A549 (cell line): ENCODE results near the gene PLCB2. TPM values are rescaled to one million over a fixed set of nuclear protein-coding genes. Genes with fewer than 3 reads are reported as not detected.

Experiments
- ATAC-seq, 2 experiments: fragments of 200-7000 bp in 1 of 2; fragments of >200 bp in 1 of 2; cut with Nextera tagmentation in 1 of 2; cut with Tn5 transposase in 1 of 2; 3 replicates each; pipeline versions ENCODE4 v1.8.0 to v1.9.1; 2018 to 2020; ENCODE audit warnings: mild to moderate bottlenecking in 1 of 2, moderate library complexity in 1 of 2
- CTCF ChIA-PET: fragments of 300-600 bp; sonication (Branson Sonifier 250); formaldehyde crosslinking; extraction: SDS; loops from one replicate; lab custom pipeline; 2021; ENCODE audit warnings: antibody characterized with exemption, inconsistent platforms; lab: Yijun Ruan, JAX
- POLR2A ChIA-PET: fragments of 350-600 bp; formaldehyde crosslinking; extraction: SDS; loops from one replicate; lab custom pipeline; 2021; ENCODE audit warnings: antibody characterized with exemption, inconsistent platforms; lab: Yijun Ruan, JAX
- DNase-seq, 2 experiments: peaks; one replicate each; pipeline versions ENCODE4 v3.0.0 to v3.0.0-alpha.2; 2011 to 2016; ENCODE audit warnings: low read depth in 1 of 2, low spot score in 1 of 2
- FAIRE-seq: peaks from 2 replicates; lab custom pipeline; 2011; peaks lifted over from hg19 to GRCh38; lab: Jason Lieb, UNC
- H3K27ac ChIP-seq, 2 experiments: fragments of >200 bp; sonication (Bioruptor Twin); formaldehyde crosslinking; 3 replicates each; pipeline ENCODE4 v1.5.1; 2016 to 2017
- H3K4me1 ChIP-seq: fragments of >200 bp; sonication (Bioruptor Twin); formaldehyde crosslinking; 3 replicates; pipeline ENCODE4 v1.6.1; 2016
- H3K4me2 ChIP-seq: fragments of >200 bp; sonication (Bioruptor Twin); formaldehyde crosslinking; 3 replicates; pipeline ENCODE4 v1.6.1; 2016
- H3K4me3 ChIP-seq: fragments of >200 bp; sonication (Bioruptor Twin); formaldehyde crosslinking; 3 replicates; pipeline ENCODE4 v1.5.1; 2016
- H3K9me3 ChIP-seq: fragments of >200 bp; sonication (Bioruptor Twin); formaldehyde crosslinking; 3 replicates; pipeline ENCODE4 v1.6.1; 2016
- CBX8 ChIP-seq: fragments of 200-600 bp; sonication (generic); IDR thresholded peaks from 2 replicates; pipeline ENCODE4 v1.6.1; 2016
- CHD4 ChIP-seq: fragments of 200-600 bp; sonication (generic); IDR thresholded peaks from 2 replicates; pipeline ENCODE4 v1.6.1; 2016; ENCODE audit warnings: antibody characterized with exemption, mild to moderate bottlenecking, borderline replicate concordance
- EP300 ChIP-seq, 2 experiments: fragments of >200 bp; sonication (Bioruptor Twin); formaldehyde crosslinking; IDR thresholded peaks; 2 replicates in 1 of 2; 3 replicates in 1 of 2; pipeline ENCODE4 v1.6.1; 2016 to 2017
- FOSB ChIP-seq: fragments of 250-450 bp; sonication (Bioruptor Pico); IDR thresholded peaks from 2 replicates; pipeline ENCODE4 v1.5.0; 2020; ENCODE audit warnings: mild to moderate bottlenecking, moderate library complexity
- GATA3 ChIP-seq: IDR thresholded peaks from 2 replicates; pipeline ENCODE4 v1.6.1; 2012; ENCODE audit warnings: borderline replicate concordance
- HOXA7 ChIP-seq: fragments of 250-450 bp; sonication (Bioruptor Pico); IDR thresholded peaks from 2 replicates; pipeline ENCODE4 v1.5.0; 2020; ENCODE audit warnings: mild to moderate bottlenecking, moderate library complexity
- JUN ChIP-seq, 2 experiments: fragments of >200 bp; sonication (Bioruptor Twin); formaldehyde crosslinking; IDR thresholded peaks; 2 replicates in 1 of 2; 3 replicates in 1 of 2; pipeline ENCODE4 v1.6.1; 2016 to 2017
- KDM1A ChIP-seq: fragments of 200-600 bp; sonication (generic); IDR thresholded peaks from 2 replicates; pipeline ENCODE4 v1.6.1; 2016; ENCODE audit warnings: low read depth, mild to moderate bottlenecking
- RAD21 ChIP-seq, 2 experiments: fragments of >200 bp in 1 of 2; sonication (Bioruptor Twin) in 1 of 2; formaldehyde crosslinking in 1 of 2; IDR thresholded peaks in 1 of 2; conservative IDR thresholded peaks in 1 of 2; 2 replicates in 1 of 2; 3 replicates in 1 of 2; pipeline ENCODE4 v1.6.1; 2012 to 2018; ENCODE audit warnings: inconsistent platforms in 1 of 2
- RARB ChIP-seq: fragments of 250-450 bp; sonication (Bioruptor Pico); IDR thresholded peaks from 2 replicates; pipeline ENCODE4 v1.8.0; 2021; ENCODE audit warnings: mild to moderate bottlenecking, moderate library complexity
- REST ChIP-seq: fragments of 200-600 bp; sonication (generic); IDR thresholded peaks from 2 replicates; pipeline ENCODE4 v1.6.1; 2016; ENCODE audit warnings: antibody characterized with exemption, mild to moderate bottlenecking, moderate library complexity
- RFX5 ChIP-seq: fragments of 450-650 bp; IDR thresholded peaks from 2 replicates; pipeline ENCODE4 v1.7.1; 2014; ENCODE audit warnings: antibody characterized with exemption, mild to moderate bottlenecking, moderate library complexity
- RNF2 ChIP-seq: fragments of 200-600 bp; sonication (generic); IDR thresholded peaks from 2 replicates; pipeline ENCODE4 v1.6.1; 2016; ENCODE audit warnings: low read depth, mild to moderate bottlenecking, antibody characterized with exemption, moderate library complexity, borderline replicate concordance
- ZC3H11A ChIP-seq: fragments of 450-650 bp; IDR thresholded peaks from 2 replicates; pipeline ENCODE4 v1.6.1; 2014; ENCODE audit warnings: antibody characterized with exemption, mild to moderate bottlenecking
- ZFP36 ChIP-seq: fragments of 450-650 bp; IDR thresholded peaks from 2 replicates; pipeline ENCODE4 v1.6.1; 2014; ENCODE audit warnings: borderline replicate concordance; ENCODE audit not compliant: partially characterized antibody
- ZNF302 ChIP-seq: fragments of 250-450 bp; sonication (Bioruptor Pico); IDR thresholded peaks from 2 replicates; pipeline ENCODE4 v1.9.0; 2021; ENCODE audit warnings: inconsistent platforms, mild to moderate bottlenecking, moderate library complexity
- ZSCAN20 ChIP-seq: fragments of 250-450 bp; sonication (Bioruptor Pico); IDR thresholded peaks from 2 replicates; pipeline ENCODE4 v1.8.0; 2022; ENCODE audit warnings: mild to moderate bottlenecking, moderate library complexity
- WGBS: methylation state at CpG from one replicate; pipeline ENCODE4 v1.1.6; 2017; ENCODE audit errors: missing lambda C conversion rate; 5-methylcytosine and 5-hydroxymethylcytosine counted together
- polyA plus RNA-seq, 4 experiments: library from polyadenylated mRNA; depleted of rRNA in 3 of 4; stranded (reverse); fragments of >200 nt; fragmentation: RNase III in 1 of 4; extraction: RNeasy Plus Mini Kit Qiagen cat#74134 plus additional on column Dnase treatment in 1 of 4; gene quantifications; 2 replicates in 3 of 4; 3 replicates in 1 of 4; pipeline ENCODE4 v1.2.3, GENCODE V29; 2011 to 2017
- TF ChIP-seq, protein P1 (sequence below): fragments of >200 bp; sonication (Bioruptor Twin); formaldehyde crosslinking; IDR thresholded peaks from 3 replicates; pipeline ENCODE4 v1.5.1; 2016

The PLCB2 gene
- polyA plus RNA-seq, 2 of the 4 experiments (the other 2 are of a cell fraction) = 0.30 to 0.49 TPM

- Histone ChIP-seq H3K27ac (no peak overlapping the region), H3K4me1 (peaks cover 20% of the 10 kb centered on the region), H3K4me3 (no peak overlapping the region), H3K4me2 (no peak overlapping the region), H3K9me3 (no peaks in the 10 kb centered on the region)
- ChIA-PET CTCF (interaction anchor here (1.0 to 8.6 kb wide), 6 partner anchors 9 to 87 kb away, joined by 3 to 139 read pairs (median 7); partner anchors contain the start of gene INAFM2), POLR2A (interaction anchor here (0.9 kb wide), 1 partner anchor 16 kb away, joined by 3 read pairs; no protein-coding TSS in a partner anchor)
- TF ChIP-seq, protein P1, sequence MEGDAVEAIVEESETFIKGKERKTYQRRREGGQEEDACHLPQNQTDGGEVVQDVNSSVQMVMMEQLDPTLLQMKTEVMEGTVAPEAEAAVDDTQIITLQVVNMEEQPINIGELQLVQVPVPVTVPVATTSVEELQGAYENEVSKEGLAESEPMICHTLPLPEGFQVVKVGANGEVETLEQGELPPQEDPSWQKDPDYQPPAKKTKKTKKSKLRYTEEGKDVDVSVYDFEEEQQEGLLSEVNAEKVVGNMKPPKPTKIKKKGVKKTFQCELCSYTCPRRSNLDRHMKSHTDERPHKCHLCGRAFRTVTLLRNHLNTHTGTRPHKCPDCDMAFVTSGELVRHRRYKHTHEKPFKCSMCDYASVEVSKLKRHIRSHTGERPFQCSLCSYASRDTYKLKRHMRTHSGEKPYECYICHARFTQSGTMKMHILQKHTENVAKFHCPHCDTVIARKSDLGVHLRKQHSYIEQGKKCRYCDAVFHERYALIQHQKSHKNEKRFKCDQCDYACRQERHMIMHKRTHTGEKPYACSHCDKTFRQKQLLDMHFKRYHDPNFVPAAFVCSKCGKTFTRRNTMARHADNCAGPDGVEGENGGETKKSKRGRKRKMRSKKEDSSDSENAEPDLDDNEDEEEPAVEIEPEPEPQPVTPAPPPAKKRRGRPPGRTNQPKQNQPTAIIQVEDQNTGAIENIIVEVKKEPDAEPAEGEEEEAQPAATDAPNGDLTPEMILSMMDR = no peak
- no peak for TF ChIP-seq RARB (CRISPR knock-in tag)
- no peak for TF ChIP-seq GATA3
- no peak for TF ChIP-seq RNF2
- TF ChIP-seq JUN (IDR thresholded peaks at IDR 0.05) = no peak
- TF ChIP-seq EP300 (IDR thresholded peaks at IDR 0.05) = no peak
- TF ChIP-seq ZC3H11A = no peak
- TF ChIP-seq ZFP36 = no peak
- no peak for TF ChIP-seq CBX8
- FAIRE-seq (no peak), ATAC-seq (no peak), DNase-seq (no peak)
- WGBS = 100% methylated on average over 1 of the region's 3 CpGs
Measured at GRCh38 chr15:40334541-40334940, 26.8 kb upstream of the PLCB2 start.

- ATAC-seq (no peak), FAIRE-seq (no peak), DNase-seq (no peak)
- Histone ChIP-seq H3K4me1 (peaks cover 14% of the 10 kb centered on the region), H3K4me2 (no peak overlapping the region), H3K27ac (no peak overlapping the region), H3K9me3 (no peaks in the 10 kb centered on the region), H3K4me3 (no peak overlapping the region)
- ChIA-PET POLR2A (interaction anchor here (0.9 kb wide), 1 partner anchor 15 kb away, joined by 3 read pairs; no protein-coding TSS in a partner anchor), CTCF (interaction anchor here (0.7 to 8.6 kb wide), 7 partner anchors 8 to 88 kb away, joined by 3 to 139 read pairs (median 7); partner anchors contain the start of gene INAFM2)
- no peak for TF ChIP-seq ZNF302 (CRISPR knock-in tag)
- no peak for TF ChIP-seq HOXA7
- TF ChIP-seq REST = no peak
- no peak for TF ChIP-seq CBX8
- no peak for TF ChIP-seq FOSB
- no peak for TF ChIP-seq RAD21 (conservative IDR thresholded peaks at IDR 0.05 in 1 of 2, IDR thresholded peaks at IDR 0.05 in 1 of 2)
- no peak for TF ChIP-seq EP300 (IDR thresholded peaks at IDR 0.05)
- TF ChIP-seq KDM1A = no peak
- TF ChIP-seq RNF2 = no peak
- no peak for TF ChIP-seq ZSCAN20
- no peak for TF ChIP-seq RFX5
- TF ChIP-seq CHD4 = no peak
- WGBS = 89% methylated on average over 12 of the region's 12 CpGs
Measured at GRCh38 chr15:40333922-40334492, 26.3 kb upstream of the PLCB2 start.
